ENCODE data around the gene GPR31.

DNA sequence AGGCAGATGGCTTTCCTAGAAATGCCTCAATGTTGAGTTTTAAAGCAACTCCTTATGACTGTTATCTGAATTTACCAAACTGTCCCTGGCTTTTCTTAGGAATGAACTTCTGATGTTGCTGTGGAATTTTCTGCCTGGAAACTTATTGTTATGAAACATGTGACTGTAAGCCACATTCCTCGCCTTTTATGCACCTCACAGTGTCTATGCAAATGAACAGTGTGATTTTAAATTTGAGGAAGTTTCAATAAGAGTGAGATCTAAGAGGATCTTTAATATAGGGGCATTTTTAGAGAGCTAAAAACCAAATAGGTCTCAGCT, 37.2 kb downstream of the GPR31 start:
- TF ChIP-seq ELF4 (IDR thresholded peaks at IDR 0.05) (no peak), CTBP1 (IDR thresholded peaks at IDR 0.05; ENCODE audit: borderline replicate concordance) (no peak), FOXA1 (IDR thresholded peaks at IDR 0.05) (no peak), BHLHE40 (IDR thresholded peaks at IDR 0.05; ENCODE audit: borderline replicate concordance) (no peak), FOXK2 (IDR thresholded peaks at IDR 0.05) (no peak), SUZ12 (IDR thresholded peaks at IDR 0.05) (no peak), FOXM1 (IDR thresholded peaks at IDR 0.05; ENCODE audit: borderline replicate concordance) (no peak), SP1 (IDR thresholded peaks at IDR 0.05) (no peak), ZNF384 (IDR thresholded peaks at IDR 0.05) (no peak), HDGF (IDR thresholded peaks at IDR 0.05; ENCODE audit: borderline replicate concordance) (no peak)

Measured in HEK293T (cell line).